ENCODE results near the gene GPR108. TPM values are rescaled to one million over a fixed set of nuclear protein-coding genes. Genes with fewer than 3 reads are reported as not detected.
"Not testable (repeated sequence)": the region's sequence is repeated elsewhere in the genome, so short reads cannot be mapped to it uniquely, and the experiment has no call there.

GPR108 gene
- total RNA-seq, result 43.9 TPM

GRCh38 chr19:6737284-6737872 is at the start of gene GPR108:
Gene GPR108, minus strand, starts transcription at chr19:6737580. Its CDS starts 4 bp downstream, at chr19:6737576.
- Histone ChIP-seq H3K4me3 (ENCODE audit: low read length) (peak within 1 kb of the TSS; percentile 46), H3K27me3 (ENCODE audit: insufficient read depth, low read length) (no peaks in the 10 kb centered on the region), H3K9me3 (ENCODE audit: low read depth, low read length) (no peaks in the 10 kb centered on the region), H3K4me1 (ENCODE audit: insufficient read depth, low read length) (peaks cover 54% of the 10 kb centered on the region)

DNA sequence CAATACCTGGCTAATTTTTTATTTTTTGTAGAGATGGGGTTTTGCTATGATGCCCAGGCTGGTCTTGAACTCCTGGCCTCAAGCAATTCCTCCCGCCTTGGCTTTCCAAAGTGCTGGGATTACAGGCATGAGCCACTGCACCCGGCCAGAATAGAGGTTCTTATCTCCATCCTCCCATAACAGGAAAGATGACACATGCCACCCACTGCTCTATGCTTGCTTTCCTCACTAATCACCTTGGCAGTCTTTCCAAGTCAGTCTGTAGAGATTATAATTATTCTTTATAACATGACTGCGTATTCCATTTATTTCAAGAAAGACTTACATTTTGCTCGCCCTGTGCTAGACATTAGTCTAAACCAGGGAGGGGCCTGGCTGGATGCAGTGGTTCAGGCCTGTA is 41.8 kb upstream of the GPR108 start:
- Histone ChIP-seq H3K4me3 (ENCODE audit: low read length) (no peak overlapping the region), H3K9me3 (ENCODE audit: low read depth, low read length) (no peaks in the 10 kb centered on the region), H3K27me3 (ENCODE audit: insufficient read depth, low read length) (no peaks in the 10 kb centered on the region), H3K4me1 (ENCODE audit: insufficient read depth, low read length) (peaks cover 62% of the 10 kb centered on the region)

GRCh38 chr19:6778386-6778785 is 41.0 kb upstream of the GPR108 start:
- Histone ChIP-seq H3K27me3 (ENCODE audit: insufficient read depth, low read length) (no peaks in the 10 kb centered on the region), H3K9me3 (ENCODE audit: low read depth, low read length) (no peaks in the 10 kb centered on the region), H3K4me3 (ENCODE audit: low read length) (no peak overlapping the region), H3K4me1 (ENCODE audit: insufficient read depth, low read length) (peaks cover 54% of the 10 kb centered on the region)

GRCh38 chr19:6777434-6777833 is 40.1 kb upstream of the GPR108 start:
- Histone ChIP-seq H3K9me3 (ENCODE audit: low read depth, low read length) (no peaks in the 10 kb centered on the region), H3K4me1 (ENCODE audit: insufficient read depth, low read length) (peaks cover 54% of the 10 kb centered on the region), H3K27me3 (ENCODE audit: insufficient read depth, low read length) (no peaks in the 10 kb centered on the region), H3K4me3 (ENCODE audit: low read length) (no peak overlapping the region)

- no peaks in the 10 kb centered on the region for H3K27me3 ChIP-seq (ENCODE audit: insufficient read depth, low read length)
- no peaks in the 10 kb centered on the region for H3K9me3 ChIP-seq (ENCODE audit: low read depth, low read length)
- no peak overlapping the region for H3K4me3 ChIP-seq (ENCODE audit: low read length)
- H3K4me1 ChIP-seq (ENCODE audit: insufficient read depth, low read length), result peaks cover 58% of the 10 kb centered on the region
Measured at GRCh38 chr19:6776999-6777398, 39.6 kb upstream of the GPR108 start.

- H3K4me3 ChIP-seq (ENCODE audit: low read length); H3K9me3 ChIP-seq (ENCODE audit: low read depth, low read length); H3K27me3 ChIP-seq (ENCODE audit: insufficient read depth, low read length): not testable (repeated sequence)
- peaks cover 57% of the 10 kb centered on the region for H3K4me1 ChIP-seq (ENCODE audit: insufficient read depth, low read length)
Measured at GRCh38 chr19:6776045-6776444, 38.7 kb upstream of the GPR108 start.

GRCh38 chr19:6774821-6775707 is 37.7 kb upstream of the GPR108 start:
- Histone ChIP-seq H3K27me3 (ENCODE audit: insufficient read depth, low read length) (no peaks in the 10 kb centered on the region), H3K4me1 (ENCODE audit: insufficient read depth, low read length) (peaks cover 53% of the 10 kb centered on the region), H3K9me3 (ENCODE audit: low read depth, low read length) (no peaks in the 10 kb centered on the region), H3K4me3 (ENCODE audit: low read length) (no peak overlapping the region)

GRCh38 chr19:6773323-6773931 is 36.0 kb upstream of the GPR108 start:
- peaks cover 52% of the 10 kb centered on the region for H3K4me1 ChIP-seq (ENCODE audit: insufficient read depth, low read length)
- peak overlapping the region; percentile 100 for H3K4me3 ChIP-seq (ENCODE audit: low read length)
- no peaks in the 10 kb centered on the region for H3K9me3 ChIP-seq (ENCODE audit: low read depth, low read length)
- H3K27me3 ChIP-seq (ENCODE audit: insufficient read depth, low read length), result no peaks in the 10 kb centered on the region

DNA sequence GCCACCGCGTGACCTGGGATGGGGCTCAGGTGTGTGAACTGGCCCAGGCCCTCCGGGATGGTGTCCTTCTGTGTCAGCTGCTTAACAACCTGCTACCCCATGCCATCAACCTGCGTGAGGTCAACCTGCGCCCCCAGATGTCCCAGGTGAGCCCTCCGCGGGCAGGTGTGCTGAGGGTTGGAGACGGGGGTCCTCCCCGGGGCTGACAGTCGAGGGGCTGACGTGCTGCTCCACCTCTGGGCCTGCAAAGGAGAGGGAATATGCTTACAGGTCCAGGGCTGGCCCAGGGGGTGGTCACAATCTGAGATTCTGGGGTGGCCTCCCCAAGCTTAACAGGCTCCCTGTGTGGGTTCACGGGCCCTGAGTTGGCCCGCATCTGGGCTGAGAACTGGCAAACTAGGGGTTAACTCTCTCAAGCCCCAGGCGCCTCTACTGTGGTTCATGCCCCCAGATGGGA is 35.5 kb upstream of the GPR108 start:
- H3K4me3 ChIP-seq (ENCODE audit: low read length), result peak overlapping the region; percentile 100
- H3K9me3 ChIP-seq (ENCODE audit: low read depth, low read length), result no peaks in the 10 kb centered on the region
- no peaks in the 10 kb centered on the region for H3K27me3 ChIP-seq (ENCODE audit: insufficient read depth, low read length)
- peaks cover 52% of the 10 kb centered on the region for H3K4me1 ChIP-seq (ENCODE audit: insufficient read depth, low read length)

DNA sequence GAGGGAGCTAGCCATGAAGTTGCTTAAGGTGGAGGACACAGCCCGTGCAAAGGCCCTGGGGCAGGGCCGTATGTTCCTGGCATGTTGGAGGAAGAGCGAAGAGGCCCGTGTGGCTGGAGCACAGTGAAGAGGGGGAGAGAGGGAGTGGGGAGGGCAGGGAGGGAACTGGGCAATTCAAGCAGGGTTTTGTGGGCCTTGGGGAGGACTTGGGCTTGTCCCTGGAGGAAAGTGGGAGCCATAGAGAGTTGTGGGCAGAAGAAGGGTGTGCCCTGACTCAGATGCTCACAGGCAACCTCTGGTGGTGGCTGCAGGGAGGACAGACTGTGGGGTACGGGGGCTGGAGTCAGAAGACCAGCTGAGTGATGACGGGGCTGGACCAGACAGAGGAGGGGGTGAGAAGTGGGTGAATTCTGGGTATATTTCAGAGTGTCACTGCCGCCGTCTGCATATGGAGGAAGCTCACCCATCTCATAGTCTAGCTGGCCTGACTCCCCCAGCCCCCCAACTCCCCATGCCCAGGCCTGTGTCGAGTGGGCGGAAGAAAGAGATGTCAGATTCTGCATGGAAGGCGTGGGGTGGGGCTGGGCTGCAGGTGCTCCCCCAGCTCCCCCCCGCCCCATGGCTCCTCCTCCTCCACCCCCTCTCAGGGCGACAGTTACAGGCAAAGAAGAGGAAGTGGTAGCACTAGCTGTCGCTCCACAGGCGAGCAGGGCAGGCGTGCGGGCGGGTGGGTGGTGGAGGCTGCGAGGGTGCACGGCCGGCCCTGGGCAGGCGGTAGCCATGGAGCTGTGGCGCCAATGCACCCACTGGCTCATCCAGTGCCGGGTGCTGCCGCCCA is 34.9 kb upstream of the GPR108 start, which contains the start of gene VAV1:
TSS of gene VAV1 (plus strand) at position 681 of the 838 bp plus-strand sequence. CDS start at position 781, 100 bp downstream.
- Histone ChIP-seq H3K9me3 (ENCODE audit: low read depth, low read length) (no peaks in the 10 kb centered on the region), H3K4me1 (ENCODE audit: insufficient read depth, low read length) (peaks cover 52% of the 10 kb centered on the region), H3K27me3 (ENCODE audit: insufficient read depth, low read length) (no peaks in the 10 kb centered on the region), H3K4me3 (ENCODE audit: low read length) (peak within 1 kb of the TSS; percentile 100)

DNA sequence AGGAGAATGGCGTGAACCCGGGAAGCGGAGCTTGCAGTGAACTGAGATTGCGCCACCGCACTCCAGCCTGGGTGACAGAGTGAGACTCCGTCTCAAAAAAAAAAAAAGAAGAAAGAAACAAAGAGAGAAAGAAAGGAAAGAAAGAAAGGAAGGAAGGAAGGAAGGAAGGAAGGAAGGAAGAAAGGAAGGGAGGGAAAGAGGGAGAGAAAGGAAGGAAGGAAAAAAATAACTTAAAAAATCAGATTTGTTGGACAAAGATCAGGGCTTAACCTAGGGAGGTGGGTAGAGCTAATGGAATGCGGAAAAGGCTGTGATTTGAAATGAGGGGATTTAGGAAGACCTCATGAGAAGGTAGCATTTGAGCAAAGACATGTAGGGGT is 34.3 kb upstream of the GPR108 start:
- H3K27me3 ChIP-seq (ENCODE audit: insufficient read depth, low read length); H3K4me3 ChIP-seq (ENCODE audit: low read length); H3K9me3 ChIP-seq (ENCODE audit: low read depth, low read length): not testable (repeated sequence)
- H3K4me1 ChIP-seq (ENCODE audit: insufficient read depth, low read length), result peaks cover 55% of the 10 kb centered on the region

- no peaks in the 10 kb centered on the region for H3K27me3 ChIP-seq (ENCODE audit: insufficient read depth, low read length)
- H3K4me1 ChIP-seq (ENCODE audit: insufficient read depth, low read length), result peaks cover 53% of the 10 kb centered on the region
- no peak overlapping the region for H3K4me3 ChIP-seq (ENCODE audit: low read length)
- no peaks in the 10 kb centered on the region for H3K9me3 ChIP-seq (ENCODE audit: low read depth, low read length)
Measured at GRCh38 chr19:6769006-6769619, 31.7 kb upstream of the GPR108 start.

GRCh38 chr19:6768236-6768785 is 30.9 kb upstream of the GPR108 start:
- Histone ChIP-seq H3K27me3 (ENCODE audit: insufficient read depth, low read length) (no peaks in the 10 kb centered on the region), H3K4me3 (ENCODE audit: low read length) (peak overlapping the region; percentile 51), H3K9me3 (ENCODE audit: low read depth, low read length) (no peaks in the 10 kb centered on the region), H3K4me1 (ENCODE audit: insufficient read depth, low read length) (peaks cover 53% of the 10 kb centered on the region)

Measured in mononuclear cell (primary cell).